Mammary epithelial cell (primary cell): ENCODE measurements around the gene DTNB.

Experiments
- CTCF ChIP-seq, 2 donors: IDR thresholded peaks in 1 of 2; conservative IDR thresholded peaks in 1 of 2; 2 replicates each; pipeline ENCODE4 v1.5.1; 2011 to 2012; ENCODE audit warnings: inconsistent platforms in 2 of 2, low read length in 2 of 2, mild to moderate bottlenecking in 2 of 2, control low read depth in 1 of 2, low read depth in 1 of 2; ENCODE audit not compliant: insufficient read depth in 1 of 2; ENCODE audit errors: extremely low read depth in 1 of 2
- EZH2 ChIP-seq: IDR thresholded peaks from 2 replicates; pipeline ENCODE4 v1.6.1; 2012; ENCODE audit warnings: low read length, inconsistent platforms, borderline replicate concordance

- TF ChIP-seq CTCF (conservative IDR thresholded peaks at IDR 0.05 in 1 of 2, IDR thresholded peaks at IDR 0.05 in 1 of 2; ENCODE audit: extremely low read depth in 1 of 2, insufficient read depth in 1 of 2, low read depth in 1 of 2, low read length in 2 of 2) (no peak), EZH2 (no peak)
These were observed 287.5 kb downstream of the DTNB start for GRCh38 chr2:25385910-25386309.
